Ovary (tissue), 3 donors: Measurements from ENCODE around the gene PRR14.

Experiments used
- CTCF ChIP-seq, 3 donors: fragments of 450-650 bp in 2 of 3; fragments of 200-600 bp in 1 of 3; IDR thresholded peaks; one replicate each; pipeline versions ENCODE4 v1.5.1 to v1.8.0; 2016 to 2022; ENCODE audit warnings: antibody characterized with exemption in 3 of 3, mild to moderate bottlenecking in 1 of 3
- EP300 ChIP-seq: sonication (generic); formaldehyde crosslinking; IDR thresholded peaks from one replicate; pipeline ENCODE4 v1.6.1; 2017; ENCODE audit warnings: antibody characterized with exemption
- POLR2A ChIP-seq: fragments of 450-650 bp; IDR thresholded peaks from one replicate; pipeline ENCODE4 v1.6.1; 2017; ENCODE audit warnings: antibody characterized with exemption, mild to moderate bottlenecking, moderate library complexity
- donor health status: DM: no; HTN: no; CAD: no.

- TF ChIP-seq POLR2A, result no peak
- no peak for TF ChIP-seq CTCF (IDR thresholded peaks at IDR 0.05)
- TF ChIP-seq EP300, result no peak
Measured at GRCh38 chr16:30659507-30660423, 9.0 kb downstream of the PRR14 start.
